ENCODE data around the gene TLR7.

The TLR7 gene

GRCh38 chrX:12901486-12901885, 34.6 kb downstream of the TLR7 start:
- Histone ChIP-seq H3K4me3 (ENCODE audit: low read depth, low read length) (no peak overlapping the region), H3K36me3 (ENCODE audit: control insufficient read depth in 2 of 2, insufficient read depth in 1 of 2, low read length in 2 of 2) (no peaks in the 10 kb centered on the region), H3K9me3 (ENCODE audit: control insufficient read depth, insufficient read depth, low read depth, low read length) (no peaks in the 10 kb centered on the region), H3K4me1 (ENCODE audit: control insufficient read depth, insufficient read depth, low read length) (no peaks in the 10 kb centered on the region), H3K27ac (ENCODE audit: extremely low read depth, low read depth, low read length) (no peak overlapping the region)
- TF ChIP-seq ZNF654 (tag by site-specific recombination; IDR thresholded peaks at IDR 0.05; ENCODE audit: low read depth), result peak; percentile 69
- peak; percentile 51 for TF ChIP-seq CTCF (tag by site-specific recombination; IDR thresholded peaks at IDR 0.05)
- no peak for TF ChIP-seq PRDM4 (tag by site-specific recombination; IDR thresholded peaks at IDR 0.05)
- ChIA-PET POLR2A (no interaction called here), CTCF (interaction anchor here (0.7 to 2.1 kb wide), 23 partner anchors 8 to 1149 kb away, joined by 3 to 24 read pairs (median 3); no protein-coding TSS in a partner anchor)

- Histone ChIP-seq H3K4me3 (ENCODE audit: low read depth, low read length) (no peak overlapping the region), H3K36me3 (ENCODE audit: control insufficient read depth in 2 of 2, insufficient read depth in 1 of 2, low read length in 2 of 2) (no peaks in the 10 kb centered on the region), H3K4me1 (ENCODE audit: control insufficient read depth, insufficient read depth, low read length) (no peaks in the 10 kb centered on the region), H3K9me3 (ENCODE audit: control insufficient read depth, insufficient read depth, low read depth, low read length) (no peaks in the 10 kb centered on the region), H3K27ac (ENCODE audit: extremely low read depth, low read depth, low read length) (no peak overlapping the region)
- POLR2A ChIA-PET, result no interaction called here
- TF ChIP-seq TRIM28 (IDR thresholded peaks at IDR 0.05; ENCODE audit: borderline replicate concordance, low read length) (no peak), ZNF548 (tag by site-specific recombination; IDR thresholded peaks at IDR 0.05) (no peak), ZNF174 (tag by site-specific recombination; IDR thresholded peaks at IDR 0.05) (no peak), ZNF529 (tag by site-specific recombination; IDR thresholded peaks at IDR 0.05; ENCODE audit: insufficient replicate concordance) (no peak), ZFHX2 (tag by site-specific recombination; conservative IDR thresholded peaks at IDR 0.05) (no peak), INSM2 (tag by site-specific recombination; IDR thresholded peaks at IDR 0.05) (no peak)
- CTCF ChIA-PET, result interaction anchor here (0.7 to 1.7 kb wide), 8 partner anchors 27 to 399 kb away, joined by 3 to 10 read pairs (median 3); no protein-coding TSS in a partner anchor
Observed at GRCh38 chrX:12903646-12904045, 36.8 kb downstream of the TLR7 start.

- H3K4me1 ChIP-seq (ENCODE audit: control insufficient read depth, insufficient read depth, low read length), result no peaks in the 10 kb centered on the region
- H3K36me3 ChIP-seq (ENCODE audit: control insufficient read depth in 2 of 2, insufficient read depth in 1 of 2, low read length in 2 of 2), result no peaks in the 10 kb centered on the region
- POLR2A ChIA-PET, result no interaction called here
- no peaks in the 10 kb centered on the region for H3K9me3 ChIP-seq (ENCODE audit: control insufficient read depth, insufficient read depth, low read depth, low read length)
- CTCF ChIA-PET, result interaction anchor here (1.1 to 1.6 kb wide), 2 partner anchors 41 to 737 kb away, joined by 3 read pairs; no protein-coding TSS in a partner anchor
- H3K4me3 ChIP-seq (ENCODE audit: low read depth, low read length), result no peak within 1 kb of the TSS
- H3K27ac ChIP-seq (ENCODE audit: extremely low read depth, low read depth, low read length), result no peak within 1 kb of the TSS
- no peak for TF ChIP-seq ZNF324 (tag by site-specific recombination; IDR thresholded peaks at IDR 0.05)
- TF ChIP-seq PRDM10 (tag by site-specific recombination; IDR thresholded peaks at IDR 0.05), result no peak
- TF ChIP-seq ZNF473 (tag by site-specific recombination; IDR thresholded peaks at IDR 0.05), result no peak
- TF ChIP-seq ZBTB8A (tag by site-specific recombination; IDR thresholded peaks at IDR 0.05), result no peak
- no peak for TF ChIP-seq SCRT1 (tag by site-specific recombination; IDR thresholded peaks at IDR 0.05; ENCODE audit: borderline replicate concordance)
- TF ChIP-seq ZNF138 (tag by site-specific recombination; IDR thresholded peaks at IDR 0.05; ENCODE audit: borderline replicate concordance), result no peak
- TF ChIP-seq ZNF585B (tag by site-specific recombination; IDR thresholded peaks at IDR 0.05), result no peak
- no peak for TF ChIP-seq ZNF350 (tag by site-specific recombination; IDR thresholded peaks at IDR 0.05)
- no peak for TF ChIP-seq KLF7 (tag by site-specific recombination; IDR thresholded peaks at IDR 0.05; ENCODE audit: borderline replicate concordance)
- TF ChIP-seq ZIC2 (tag by site-specific recombination; IDR thresholded peaks at IDR 0.05), result no peak
- TF ChIP-seq HOXD13 (CRISPR knock-in tag; IDR thresholded peaks at IDR 0.05; ENCODE audit: borderline replicate concordance), result no peak
- no peak for TF ChIP-seq KLF1 (tag by site-specific recombination; IDR thresholded peaks at IDR 0.05)
Observed at GRCh38 chrX:12906046-12906761, 39.3 kb downstream of the TLR7 start, which contains the start of gene TLR8. TLR8 (plus strand) TSS chrX:12906620; CDS start chrX:12906707, 87 bp downstream.

All from HEK293 (cell line).